Measurements from ENCODE around the gene IL3RA.

DNA sequence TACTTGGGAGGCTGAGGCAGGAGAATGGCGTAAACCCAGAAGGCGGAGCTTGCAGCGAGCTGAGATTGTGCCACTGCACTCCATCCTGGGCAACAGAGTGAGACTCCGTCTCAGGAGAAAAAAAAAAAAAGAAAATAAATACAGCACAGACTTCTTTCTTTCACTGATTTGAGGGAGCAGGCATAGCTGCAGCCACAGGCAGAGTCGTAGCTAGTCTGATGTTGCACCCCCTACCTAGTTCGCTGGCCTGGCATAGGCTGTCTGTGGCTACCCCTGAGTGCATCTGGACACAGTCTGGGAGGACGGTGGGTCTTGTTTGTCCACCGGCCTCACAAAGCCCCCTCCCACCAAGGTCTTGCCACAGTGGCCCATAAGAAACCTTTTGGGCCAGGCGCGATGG, 21.4 kb downstream of the IL3RA start:
- TF ChIP-seq EZH2 (IDR thresholded peaks at IDR 0.05; ENCODE audit: borderline replicate concordance, low read depth, low read length, poor library complexity, severe bottlenecking) (no peak), CTCF (conservative IDR thresholded peaks at IDR 0.05; ENCODE audit: low read depth, low read length) (no peak)

Data from A673 (cell line).